Measurements from ENCODE around the gene ADCY3. TPM values are rescaled to one million over a fixed set of nuclear protein-coding genes. Genes with fewer than 3 reads are reported as not detected.

ADCY3 gene
- total and polyA plus RNA-seq, 2 experiments from 2014 or later = 9.1 to 47.4 TPM

DNA sequence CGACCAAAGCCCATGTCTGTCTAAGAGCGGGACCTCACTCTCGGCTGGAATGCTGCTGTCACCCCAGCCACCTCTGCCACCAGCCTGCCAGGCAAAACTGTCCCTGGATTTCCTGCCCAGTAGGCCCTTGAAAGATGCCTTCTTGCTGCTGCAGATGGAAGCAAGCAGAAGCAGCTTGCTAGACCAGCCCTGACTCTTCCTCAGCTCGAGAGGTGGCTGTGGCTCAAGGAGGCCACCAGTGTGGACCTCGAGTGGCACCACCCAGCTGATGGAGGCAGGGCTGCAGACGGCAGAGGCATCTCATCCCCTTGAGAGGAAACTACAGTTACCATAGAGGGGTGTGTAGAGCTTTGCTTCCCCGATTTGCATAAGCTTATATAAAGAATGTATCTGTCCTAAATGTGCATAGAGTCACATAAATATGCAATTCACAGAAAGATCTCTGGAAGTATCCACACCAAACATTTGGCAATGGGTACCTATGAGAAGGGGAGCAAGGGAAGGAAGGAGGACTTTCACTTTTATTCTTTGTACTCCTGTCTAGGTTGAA is 20.6 kb downstream of the ADCY3 start:
- Histone ChIP-seq H3K4me3 (no peak overlapping the region), H3K4me2 (ENCODE audit: unreplicated experiment) (no peak overlapping the region), H3K4me1 (ENCODE audit: insufficient read depth) (no peaks in the 10 kb centered on the region), H3K9me2 (ENCODE audit: insufficient read depth) (no peaks in the 10 kb centered on the region), H3K27ac (no peak overlapping the region), H3F3A (ENCODE audit: insufficient read depth) (no peaks in the 10 kb centered on the region), H3K9me3 (ENCODE audit: low read depth) (no peaks in the 10 kb centered on the region), H2AFZ (no peak overlapping the region), H3K27me3 (replicated peaks; ENCODE audit: insufficient read depth) (no peaks in the 10 kb centered on the region), H3K36me3 (ENCODE audit: low read depth) (no peaks in the 10 kb centered on the region), H3K79me2 (ENCODE audit: insufficient read depth) (no peaks in the 10 kb centered on the region), H3K9ac (no peak overlapping the region), H4K20me1 (ENCODE audit: insufficient read depth) (no peaks in the 10 kb centered on the region)
- TF ChIP-seq EZH2phosphoT487 (IDR thresholded peaks at IDR 0.05; ENCODE audit: insufficient read depth, low read depth) = no peak
- no peak for TF ChIP-seq EZH2 (IDR thresholded peaks at IDR 0.05; ENCODE audit: insufficient read depth, poor library complexity, severe bottlenecking)
- WGBS, 2 experiments (ENCODE audit: low coverage in 1 of 2, low lambda C conversion rate in 2 of 2, missing lambda C conversion rate in 2 of 2) = 94 to 96% methylated on average over 7 of the region's 7 CpGs
- in situ Hi-C loops (cut with MboI) = no loop called here
- no peak for DNase-seq

DNA sequence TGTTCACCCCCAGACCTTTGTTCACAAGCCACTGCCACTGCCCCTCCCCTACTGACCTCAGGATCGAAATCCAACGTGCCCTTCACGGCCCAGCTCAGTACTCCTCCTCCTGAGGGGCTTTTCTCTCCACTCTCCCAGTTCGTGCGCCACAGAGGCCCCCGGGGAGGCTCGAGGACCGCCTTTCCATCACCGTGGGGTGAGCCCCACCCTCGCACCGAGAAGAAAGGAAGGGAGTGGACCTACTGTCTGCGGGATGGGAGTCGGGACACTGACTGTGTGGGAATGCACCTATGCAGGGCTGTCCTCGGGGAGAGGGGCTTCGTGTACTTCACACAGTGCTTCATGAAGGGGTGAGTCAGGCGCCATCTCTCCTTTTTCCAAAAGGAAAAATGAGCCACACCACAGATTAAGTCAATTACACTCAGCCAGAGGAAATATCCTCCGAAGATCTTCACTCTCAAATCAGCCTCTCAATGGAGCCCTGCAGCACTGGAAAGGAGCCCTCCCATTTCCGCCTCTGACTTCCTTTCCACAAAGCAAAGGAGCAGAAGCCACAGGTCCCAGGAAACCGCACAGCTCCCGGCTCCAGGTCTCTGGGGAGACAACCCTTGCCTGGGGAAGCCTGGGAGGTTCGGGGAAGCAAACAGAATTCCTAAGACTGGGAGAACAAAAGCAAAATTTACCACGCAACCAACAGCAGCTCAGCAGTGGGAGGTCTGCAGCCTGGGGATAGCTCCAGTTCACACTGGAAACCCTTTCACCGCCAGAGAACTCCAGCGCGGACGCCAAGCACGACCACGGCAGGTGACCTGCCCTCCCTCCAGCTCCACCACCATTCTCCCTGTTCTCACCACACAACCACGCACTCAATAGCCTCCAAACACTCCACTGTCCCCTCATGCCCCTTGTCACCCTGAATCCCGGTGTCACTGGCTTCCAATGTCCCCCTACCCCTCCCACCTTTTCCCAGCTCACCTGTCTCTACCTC is 21.6 kb downstream of the ADCY3 start:
- Histone ChIP-seq H2AFZ (no peak overlapping the region), H3K36me3 (ENCODE audit: low read depth) (no peaks in the 10 kb centered on the region), H3K79me2 (ENCODE audit: insufficient read depth) (no peaks in the 10 kb centered on the region), H3K9me2 (ENCODE audit: insufficient read depth) (no peaks in the 10 kb centered on the region), H3K4me2 (ENCODE audit: unreplicated experiment) (no peak overlapping the region), H3K4me1 (ENCODE audit: insufficient read depth) (no peaks in the 10 kb centered on the region), H3F3A (ENCODE audit: insufficient read depth) (no peaks in the 10 kb centered on the region), H3K4me3 (no peak overlapping the region), H3K27me3 (replicated peaks; ENCODE audit: insufficient read depth) (no peaks in the 10 kb centered on the region), H3K9me3 (ENCODE audit: low read depth) (no peaks in the 10 kb centered on the region), H4K20me1 (ENCODE audit: insufficient read depth) (no peaks in the 10 kb centered on the region), H3K9ac (no peak overlapping the region), H3K27ac (no peak overlapping the region)
- no peak for DNase-seq
- in situ Hi-C loops (cut with MboI) = no loop called here
- no peak for TF ChIP-seq EZH2phosphoT487 (IDR thresholded peaks at IDR 0.05; ENCODE audit: insufficient read depth, low read depth)
- TF ChIP-seq EZH2 (IDR thresholded peaks at IDR 0.05; ENCODE audit: insufficient read depth, poor library complexity, severe bottlenecking) = no peak
- WGBS, 2 experiments (ENCODE audit: low coverage in 1 of 2, low lambda C conversion rate in 2 of 2, missing lambda C conversion rate in 2 of 2) = 91 to 92% methylated on average over 30 of the region's 30 CpGs

DNA sequence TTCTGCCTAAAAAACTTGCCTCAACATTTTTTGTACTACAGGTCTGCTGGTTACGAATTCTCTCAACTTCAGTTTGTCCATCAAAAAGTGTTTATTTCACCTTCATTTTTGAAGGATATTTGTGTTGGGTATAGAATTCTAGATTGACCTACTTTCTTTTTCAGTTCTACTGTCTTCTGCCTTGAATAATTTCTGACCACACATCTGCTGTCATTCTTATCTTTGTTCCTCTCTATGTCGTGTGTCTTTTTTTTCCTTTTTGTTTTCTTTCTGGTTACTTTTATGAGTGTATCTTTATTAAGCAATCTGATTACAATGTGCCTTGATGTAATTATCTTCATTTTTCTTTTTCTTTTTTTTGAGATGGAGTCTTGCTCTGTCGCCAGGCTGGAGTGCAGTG is 25.3 kb downstream of the ADCY3 start:
- Histone ChIP-seq H3K9ac (no peak overlapping the region), H3F3A (ENCODE audit: insufficient read depth) (no peaks in the 10 kb centered on the region), H3K27ac (no peak overlapping the region), H3K9me2 (ENCODE audit: insufficient read depth) (no peaks in the 10 kb centered on the region), H3K9me3 (ENCODE audit: low read depth) (no peaks in the 10 kb centered on the region), H3K27me3 (replicated peaks; ENCODE audit: insufficient read depth) (no peaks in the 10 kb centered on the region), H4K20me1 (ENCODE audit: insufficient read depth) (no peaks in the 10 kb centered on the region), H3K36me3 (ENCODE audit: low read depth) (no peaks in the 10 kb centered on the region), H3K4me3 (no peak overlapping the region), H3K4me2 (ENCODE audit: unreplicated experiment) (no peak overlapping the region), H3K4me1 (ENCODE audit: insufficient read depth) (no peaks in the 10 kb centered on the region), H3K79me2 (ENCODE audit: insufficient read depth) (no peaks in the 10 kb centered on the region), H2AFZ (no peak overlapping the region)
- in situ Hi-C loops (cut with MboI) = no loop called here
- TF ChIP-seq EZH2 (IDR thresholded peaks at IDR 0.05; ENCODE audit: insufficient read depth, poor library complexity, severe bottlenecking) (no peak), EZH2phosphoT487 (IDR thresholded peaks at IDR 0.05; ENCODE audit: insufficient read depth, low read depth) (no peak)
- DNase-seq = peak; percentile 27
- 62 to 65% methylated on average over 3 of the region's 3 CpGs for WGBS, 2 experiments (ENCODE audit: low coverage in 1 of 2, low lambda C conversion rate in 2 of 2, missing lambda C conversion rate in 2 of 2)

DNA sequence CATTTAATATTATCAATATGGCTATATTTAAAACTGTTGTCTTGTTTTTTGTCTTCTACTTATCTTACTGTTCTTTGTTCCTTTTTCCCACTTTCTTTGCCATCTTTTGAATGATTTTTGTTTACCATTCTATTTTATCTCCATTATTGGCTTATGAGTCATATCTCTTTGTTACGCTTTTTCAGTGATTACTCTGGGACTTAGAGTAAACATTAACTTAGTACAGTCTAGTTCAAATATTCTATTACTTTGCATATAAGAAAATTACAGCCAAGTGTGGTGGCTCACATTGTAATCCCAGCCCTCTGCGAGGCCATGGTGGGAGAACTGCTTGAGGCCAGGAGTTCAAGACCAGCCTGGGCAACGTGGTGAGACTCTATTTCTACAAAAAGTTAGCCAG is 26.1 kb downstream of the ADCY3 start:
- Histone ChIP-seq H3K9ac (no peak overlapping the region), H3K36me3 (ENCODE audit: low read depth) (no peaks in the 10 kb centered on the region), H3K9me3 (ENCODE audit: low read depth) (no peaks in the 10 kb centered on the region), H3K27me3 (replicated peaks; ENCODE audit: insufficient read depth) (no peaks in the 10 kb centered on the region), H3K4me2 (ENCODE audit: unreplicated experiment) (no peak overlapping the region), H4K20me1 (ENCODE audit: insufficient read depth) (no peaks in the 10 kb centered on the region), H3K79me2 (ENCODE audit: insufficient read depth) (no peaks in the 10 kb centered on the region), H3K27ac (no peak overlapping the region), H3F3A (ENCODE audit: insufficient read depth) (no peaks in the 10 kb centered on the region), H3K4me1 (ENCODE audit: insufficient read depth) (no peaks in the 10 kb centered on the region), H3K9me2 (ENCODE audit: insufficient read depth) (no peaks in the 10 kb centered on the region), H3K4me3 (no peak overlapping the region), H2AFZ (no peak overlapping the region)
- 60 to 64% methylated on average over 3 of the region's 3 CpGs for WGBS, 2 experiments (ENCODE audit: low coverage in 1 of 2, low lambda C conversion rate in 2 of 2, missing lambda C conversion rate in 2 of 2)
- in situ Hi-C loops (cut with MboI) = no loop called here
- DNase-seq = peak; percentile 31
- TF ChIP-seq EZH2phosphoT487 (IDR thresholded peaks at IDR 0.05; ENCODE audit: insufficient read depth, low read depth) (no peak), EZH2 (IDR thresholded peaks at IDR 0.05; ENCODE audit: insufficient read depth, poor library complexity, severe bottlenecking) (no peak)

Data from GM23248 (cell line).